Activated CD8-positive, alpha-beta memory T cell treated with anti-CD3 and anti-CD28 coated beads for 1 hour (primary cell): Measurements from ENCODE around the gene CLTRN.
"Not testable (repeated sequence)": the region's sequence is repeated elsewhere in the genome, so short reads cannot be mapped to it uniquely, and the experiment has no call there.

ENCODE experiments used
- DNase-seq, 2 donors: peaks; one replicate each; pipeline ENCODE4 v3.0.0-alpha.2; 2020; ENCODE audit warnings: low read depth in 1 of 2; ENCODE audit errors: extremely low read depth in 1 of 2

CLTRN gene

GRCh38 chrX:15653961-15654360 is 10.6 kb downstream of the CLTRN start:
- no peak for DNase-seq

GRCh38 chrX:15647510-15647909 is 17.1 kb downstream of the CLTRN start:
- not testable (repeated sequence) for DNase-seq

GRCh38 chrX:15646543-15646942 is 18.1 kb downstream of the CLTRN start:
- no peak for DNase-seq

- DNase-seq = no peak
Measured at GRCh38 chrX:15646031-15646430, 18.6 kb downstream of the CLTRN start.

- no peak for DNase-seq
Measured at GRCh38 chrX:15645266-15645665, 19.3 kb downstream of the CLTRN start.

GRCh38 chrX:15644560-15644872 is 20.1 kb downstream of the CLTRN start:
- DNase-seq = no peak

- no peak for DNase-seq
Measured at GRCh38 chrX:15643786-15644559, 20.6 kb downstream of the CLTRN start.

- no peak for DNase-seq
Measured at GRCh38 chrX:15631637-15632036, 33.0 kb downstream of the CLTRN start.

DNA sequence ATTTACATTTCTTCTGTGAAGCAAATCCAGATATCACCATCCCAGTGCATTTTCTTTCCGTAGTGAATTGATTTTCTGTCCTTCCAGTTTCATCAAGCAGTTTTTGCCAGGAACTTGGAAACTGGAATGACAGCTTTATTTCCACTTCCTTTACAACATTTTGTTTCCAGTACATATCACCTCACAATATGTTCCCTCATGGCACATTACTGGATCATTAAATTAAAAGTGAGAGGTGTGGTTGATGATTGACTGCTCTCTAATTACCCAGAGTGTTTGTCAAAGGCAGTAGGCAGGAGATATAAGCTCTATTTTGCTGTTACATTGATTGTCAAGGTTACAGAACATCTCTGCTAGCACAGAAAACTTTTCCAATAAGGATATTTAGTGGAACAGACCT is 41.6 kb downstream of the CLTRN start:
- DNase-seq = no peak

DNA sequence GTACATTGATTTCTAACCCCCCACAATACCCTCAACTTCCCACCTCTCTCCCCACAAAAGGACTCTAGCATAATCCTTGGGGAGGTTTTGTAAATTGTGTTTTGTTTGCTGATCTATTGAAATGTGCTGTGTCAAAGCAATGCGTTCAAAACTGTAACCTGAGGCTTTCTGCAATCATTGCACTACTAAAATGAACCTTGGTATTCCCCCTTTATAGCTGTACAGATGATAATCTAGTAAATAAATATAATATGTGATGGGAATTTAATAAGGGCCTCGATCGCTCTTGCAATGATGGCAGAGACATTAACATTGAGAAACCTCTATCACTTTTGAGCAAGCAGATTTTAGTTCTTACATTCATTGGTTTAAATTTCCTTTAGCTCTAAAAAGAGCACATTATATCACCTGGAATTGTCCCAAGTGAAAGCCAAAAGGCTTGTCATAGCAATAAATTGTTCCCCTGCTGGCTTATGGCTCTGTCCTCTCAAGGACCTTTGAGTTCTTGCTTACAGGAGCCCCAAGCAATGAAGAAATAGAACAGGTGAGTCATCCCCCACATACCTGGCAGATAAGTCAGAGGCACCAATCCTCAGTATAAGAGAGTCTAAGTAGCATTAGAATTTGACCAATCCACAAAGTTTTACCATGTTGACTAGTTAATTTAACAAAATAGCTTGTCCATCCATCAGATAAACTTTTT is 45.4 kb downstream of the CLTRN start:
- DNase-seq = no peak

- DNase-seq = no peak
Measured at GRCh38 chrX:15617111-15617510, 47.5 kb downstream of the CLTRN start.

DNA sequence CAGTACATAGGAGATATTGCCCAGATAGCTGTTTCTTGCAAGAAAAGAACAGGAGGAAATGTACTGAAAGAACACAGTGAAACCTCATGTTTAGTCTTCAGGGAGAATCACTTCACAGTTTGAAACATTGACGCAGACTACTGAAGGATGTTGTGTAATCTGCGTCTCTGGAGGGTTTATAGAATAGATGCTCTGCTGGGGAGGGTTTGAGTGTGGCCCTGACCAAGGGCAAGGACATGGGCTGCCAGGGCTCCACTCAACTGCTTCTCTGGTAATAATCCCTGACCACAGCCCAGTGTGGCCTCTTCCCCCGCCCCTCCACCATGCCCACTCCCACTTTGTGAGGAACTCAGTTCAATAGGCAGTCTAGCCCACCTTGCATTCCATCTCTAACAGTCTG is 48.1 kb downstream of the CLTRN start:
- DNase-seq = no peak

GRCh38 chrX:15607067-15607466 is 57.5 kb downstream of the CLTRN start:
- no peak for DNase-seq

DNA sequence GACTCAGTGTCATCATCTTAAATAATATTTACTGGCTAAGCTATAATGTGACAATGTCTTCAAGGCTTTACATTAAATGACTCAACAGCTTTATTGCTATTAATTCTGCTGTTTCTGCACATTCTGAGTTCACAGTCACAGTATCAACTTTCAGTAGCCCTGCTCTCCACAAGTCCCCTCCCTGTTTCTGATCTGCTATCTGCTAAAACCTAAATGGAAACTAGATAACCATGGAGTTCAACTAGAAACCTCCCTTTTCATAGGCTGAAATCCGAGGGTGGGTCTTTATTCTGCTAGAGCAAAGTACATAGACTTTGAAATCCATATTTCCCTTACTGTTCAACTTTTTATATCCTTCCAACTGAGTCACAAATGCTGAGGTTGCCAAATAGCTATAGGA is 58.5 kb downstream of the CLTRN start:
- DNase-seq = no peak

DNA sequence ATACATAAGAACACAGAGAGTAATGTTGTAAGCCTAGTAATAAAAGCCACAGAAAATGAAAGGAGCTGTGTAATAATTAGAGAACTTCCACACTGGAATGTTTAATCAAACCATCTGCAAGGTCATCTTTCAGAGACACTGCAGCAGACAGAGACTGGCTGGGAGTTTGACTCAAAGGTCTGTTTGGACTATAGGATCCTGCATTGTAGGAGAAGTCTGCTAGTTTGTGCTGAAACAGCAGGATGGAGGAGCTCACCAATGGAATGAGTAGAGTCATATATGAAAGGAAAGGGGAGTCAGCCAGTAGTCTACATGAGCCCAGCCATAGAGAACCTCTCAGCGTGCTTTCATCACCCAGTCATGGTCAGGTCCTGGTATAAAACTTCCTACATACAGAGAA is 59.4 kb downstream of the CLTRN start:
- DNase-seq = no peak

DNA sequence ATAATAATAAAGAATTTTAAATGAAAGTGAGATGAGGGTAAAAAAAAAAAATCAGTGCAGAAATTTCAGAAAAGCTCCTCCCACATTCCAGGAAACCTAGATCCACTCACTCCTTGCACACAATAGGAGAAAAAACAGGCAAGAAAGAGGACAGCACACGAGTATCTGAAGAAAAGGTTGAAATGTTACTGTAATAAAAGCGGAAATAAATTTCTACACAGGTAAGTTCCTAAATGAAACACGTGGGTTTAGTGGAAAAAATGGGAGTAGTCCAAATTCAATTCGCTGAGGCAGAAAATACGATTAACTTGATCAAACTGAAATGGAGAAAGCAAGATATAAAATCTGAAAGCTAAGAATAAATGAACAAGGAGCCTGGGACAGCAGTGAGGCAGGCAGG is 61.8 kb downstream of the CLTRN start:
- DNase-seq = no peak

DNA sequence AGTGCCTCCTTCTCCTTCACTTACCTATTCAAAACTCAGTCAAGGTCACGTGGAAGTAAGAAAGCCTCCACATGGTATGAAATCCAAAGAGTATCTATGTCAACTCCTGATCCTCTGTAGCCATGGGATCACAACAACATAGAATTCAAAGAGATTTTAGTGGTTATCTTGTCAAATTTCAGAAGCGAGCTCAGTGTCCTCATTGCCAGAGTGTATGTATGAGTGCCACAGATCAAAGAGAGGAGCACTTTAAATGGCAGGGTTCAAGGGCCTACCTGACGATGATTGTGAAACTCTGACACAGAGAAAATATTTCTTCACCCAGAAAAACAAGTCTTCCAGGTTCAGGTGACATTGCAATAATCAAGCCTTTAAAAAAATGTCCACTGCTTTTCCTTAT is 62.7 kb downstream of the CLTRN start:
- DNase-seq = no peak

DNA sequence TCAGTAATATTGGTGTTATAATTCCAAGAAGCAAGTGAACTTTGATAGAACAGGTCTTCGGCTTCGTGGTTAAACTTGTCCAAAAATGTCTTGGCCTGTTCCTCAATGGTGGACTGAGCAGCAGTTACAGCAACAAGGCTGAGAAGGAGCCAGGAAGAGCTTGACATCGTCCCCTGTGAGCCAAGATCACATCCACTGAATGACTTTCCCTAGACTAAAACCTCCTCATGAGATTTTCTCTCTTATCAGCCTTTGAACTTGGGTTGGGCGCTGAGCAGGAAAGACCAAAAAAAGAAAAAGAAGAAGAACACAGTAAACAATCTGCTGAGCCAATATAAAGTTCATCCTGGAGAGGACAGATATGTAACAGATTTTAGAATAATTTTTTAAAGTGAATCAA is 63.9 kb downstream of the CLTRN start, which contains the start of gene ACE2:
Gene ACE2, minus strand, starts transcription at position 216 of the 400 bp plus-strand sequence. Its CDS starts 49 bp downstream, at position 167.
- DNase-seq = no peak

- no peak for DNase-seq
Measured at GRCh38 chrX:15600049-15600448, 64.6 kb downstream of the CLTRN start.

GRCh38 chrX:15599461-15599860 is 65.1 kb downstream of the CLTRN start:
- no peak for DNase-seq

GRCh38 chrX:15598026-15598425 is 66.6 kb downstream of the CLTRN start:
- no peak for DNase-seq

GRCh38 chrX:15594371-15594770 is 70.2 kb downstream of the CLTRN start:
- no peak for DNase-seq
